HEK293T (cell line): ENCODE measurements around the gene XRCC5.
"Not testable (repeated sequence)": the region's sequence is repeated elsewhere in the genome, so short reads cannot be mapped to it uniquely, and the experiment has no call there.

ENCODE experiments used
- CTCF ChIA-PET: fragments of 350-600 bp; formaldehyde crosslinking; extraction: SDS; loops from one replicate; lab custom pipeline; 2021; ENCODE audit warnings: antibody characterized with exemption, inconsistent platforms; lab: Yijun Ruan, JAX
- POLR2A ChIA-PET: fragments of 350-600 bp; formaldehyde crosslinking; extraction: SDS; loops from one replicate; lab custom pipeline; 2020; ENCODE audit warnings: antibody characterized with exemption, inconsistent platforms; lab: Yijun Ruan, JAX
- DNase-seq: peaks from one replicate; pipeline ENCODE4 v3.0.0; 2012; ENCODE audit warnings: mixed read lengths; ENCODE audit errors: extremely low spot score
- ARNT ChIP-seq: fragments of 450-650 bp; IDR thresholded peaks from 2 replicates; pipeline ENCODE4 v1.6.1; 2017; ENCODE audit warnings: mild to moderate bottlenecking
- BHLHE40 ChIP-seq: fragments of 450-650 bp; IDR thresholded peaks from 2 replicates; pipeline ENCODE4 v1.6.1; 2016; ENCODE audit warnings: mild to moderate bottlenecking, moderate library complexity, borderline replicate concordance
- CTBP1 ChIP-seq: fragments of 450-650 bp; IDR thresholded peaks from 2 replicates; pipeline ENCODE4 v1.6.1; 2016; ENCODE audit warnings: borderline replicate concordance
- ELF4 ChIP-seq: fragments of 450-650 bp; IDR thresholded peaks from 2 replicates; pipeline ENCODE4 v1.6.1; 2017; ENCODE audit warnings: antibody characterized with exemption
- FOXA1 ChIP-seq: fragments of 450-650 bp; IDR thresholded peaks from 2 replicates; pipeline ENCODE4 v1.6.1; 2016; ENCODE audit warnings: mild to moderate bottlenecking
- FOXK2 ChIP-seq: fragments of 450-650 bp; IDR thresholded peaks from 2 replicates; pipeline ENCODE4 v1.6.1; 2016; ENCODE audit warnings: mild to moderate bottlenecking
- FOXM1 ChIP-seq: fragments of 450-650 bp; IDR thresholded peaks from 2 replicates; pipeline ENCODE4 v1.6.1; 2017; ENCODE audit warnings: mild to moderate bottlenecking, borderline replicate concordance
- HDGF ChIP-seq: fragments of 450-650 bp; IDR thresholded peaks from 2 replicates; pipeline ENCODE4 v1.6.1; 2017; ENCODE audit warnings: antibody characterized with exemption, borderline replicate concordance
- L3MBTL2 ChIP-seq: fragments of 450-650 bp; conservative IDR thresholded peaks from 2 replicates; pipeline ENCODE4 v1.6.1; 2016; ENCODE audit warnings: mild to moderate bottlenecking
- LEF1 ChIP-seq: fragments of 450-650 bp; IDR thresholded peaks from 2 replicates; pipeline ENCODE4 v1.6.1; 2017; ENCODE audit warnings: mild to moderate bottlenecking, borderline replicate concordance
- NFRKB ChIP-seq: fragments of 450-650 bp; IDR thresholded peaks from 2 replicates; pipeline ENCODE4 v1.6.1; 2016; ENCODE audit warnings: mild to moderate bottlenecking, moderate library complexity
- PKNOX1 ChIP-seq: fragments of 450-650 bp; IDR thresholded peaks from 2 replicates; pipeline ENCODE4 v1.6.1; 2016
- SP1 ChIP-seq: fragments of 450-650 bp; IDR thresholded peaks from 2 replicates; pipeline ENCODE4 v1.6.1; 2017
- SUZ12 ChIP-seq: fragments of 450-650 bp; IDR thresholded peaks from 2 replicates; pipeline ENCODE4 v1.6.1; 2016; ENCODE audit warnings: mild to moderate bottlenecking
- TARDBP ChIP-seq: fragments of 450-650 bp; IDR thresholded peaks from 2 replicates; pipeline ENCODE4 v1.6.1; 2016
- ZNF384 ChIP-seq: fragments of 450-650 bp; IDR thresholded peaks from 2 replicates; pipeline ENCODE4 v1.6.1; 2016

Gene XRCC5

GRCh38 chr2:216075510-216076485 is 33.4 kb upstream of the XRCC5 start:
- no peak for DNase-seq
- CTCF ChIA-PET: interaction anchor here (0.6 kb wide), 1 partner anchor 12 kb away, joined by 3 read pairs; no protein-coding TSS in a partner anchor
- POLR2A ChIA-PET: no interaction called here
- no peak for TF ChIP-seq BHLHE40
- no peak for TF ChIP-seq FOXK2
- TF ChIP-seq L3MBTL2: no peak
- TF ChIP-seq SP1: no peak
- TF ChIP-seq SUZ12: no peak
- TF ChIP-seq CTBP1: no peak
- TF ChIP-seq ARNT: no peak
- no peak for TF ChIP-seq LEF1
- no peak for TF ChIP-seq TARDBP
- no peak for TF ChIP-seq ELF4
- TF ChIP-seq FOXM1: no peak
- TF ChIP-seq PKNOX1: no peak
- TF ChIP-seq FOXA1: no peak
- TF ChIP-seq NFRKB: no peak

DNA sequence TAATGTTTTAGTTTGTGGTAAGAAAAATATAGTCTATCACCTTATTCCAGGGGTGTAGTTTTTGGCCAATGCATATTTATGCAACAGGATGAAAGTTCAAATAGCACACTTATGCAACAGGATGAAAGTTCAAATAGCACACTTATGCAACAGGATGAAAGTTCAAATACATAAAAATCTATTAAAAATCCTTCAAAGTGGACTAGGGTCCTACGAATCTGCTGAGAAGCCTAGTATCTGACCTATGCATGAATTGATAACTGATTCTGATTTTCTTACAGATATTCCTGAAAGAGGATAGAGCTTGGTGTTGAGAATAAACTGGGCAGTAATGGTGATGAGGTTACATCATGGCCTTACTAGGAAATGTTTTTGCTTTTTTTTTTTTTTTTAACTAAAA is 30.4 kb upstream of the XRCC5 start:
- CTCF ChIA-PET: interaction anchor here (0.6 kb wide), 1 partner anchor 399 kb away, joined by 6 read pairs; no protein-coding TSS in a partner anchor
- 0 out of 2 replicates have a peak, but pooled peaks have one; percentile 27 for TF ChIP-seq ZNF384
- TF ChIP-seq ELF4: no peak
- no peak for TF ChIP-seq BHLHE40
- POLR2A ChIA-PET: no interaction called here
- no peak for DNase-seq

DNA sequence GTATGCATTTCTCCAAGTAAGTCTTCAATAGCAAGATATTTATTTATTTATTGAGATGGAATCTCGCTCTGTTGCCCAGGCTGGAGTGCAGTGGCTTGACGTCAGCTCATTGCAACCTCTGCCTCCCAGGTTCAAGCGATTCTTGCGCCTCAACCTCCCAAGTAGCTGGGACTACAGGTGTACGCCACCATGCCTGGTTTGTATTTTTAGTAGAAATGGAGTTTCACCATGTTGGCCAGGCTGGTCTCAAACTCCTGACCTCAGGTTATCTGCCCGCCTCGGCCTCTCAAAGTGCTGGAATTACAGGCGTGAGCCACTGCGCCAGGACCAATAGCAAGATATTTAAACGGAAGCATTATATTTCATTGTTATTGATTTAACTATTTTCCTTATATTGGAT is 29.1 kb upstream of the XRCC5 start:
- POLR2A ChIA-PET, DNase-seq, CTCF ChIA-PET: not testable (repeated sequence)

DNA sequence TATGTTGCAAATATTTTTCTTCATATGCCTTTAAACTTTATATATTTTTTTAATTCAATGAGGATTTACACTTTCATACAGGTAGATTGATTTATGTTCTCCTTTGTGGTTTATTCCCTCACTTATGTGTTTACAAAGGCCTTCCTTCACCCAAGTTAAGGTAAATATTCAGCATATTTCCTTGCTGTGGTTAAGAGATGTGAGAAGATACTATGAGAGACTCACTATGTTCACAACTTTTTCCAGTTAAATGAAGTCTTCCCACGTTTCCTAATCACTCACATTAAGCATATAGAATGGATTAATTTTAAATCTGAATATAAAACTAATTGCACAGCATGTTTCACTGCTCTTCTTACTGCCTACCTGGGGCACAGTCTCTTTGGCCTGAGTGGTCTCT is 28.1 kb upstream of the XRCC5 start:
- ChIA-PET POLR2A (interaction anchor here (1.2 to 1.6 kb wide), 4 partner anchors 11 to 29 kb away, joined by 4 to 19 read pairs (median 5); partner anchors contain the start of gene XRCC5), CTCF (interaction anchor here (0.6 kb wide), 1 partner anchor 324 kb away, joined by 3 read pairs; no protein-coding TSS in a partner anchor)
- no peak for TF ChIP-seq ARNT
- no peak for TF ChIP-seq PKNOX1
- TF ChIP-seq ELF4: no peak
- TF ChIP-seq FOXK2: no peak
- no peak for TF ChIP-seq FOXM1
- no peak for TF ChIP-seq SP1
- no peak for TF ChIP-seq FOXA1
- no peak for TF ChIP-seq LEF1
- no peak for TF ChIP-seq HDGF
- TF ChIP-seq L3MBTL2: no peak
- TF ChIP-seq TARDBP: no peak
- no peak for TF ChIP-seq ZNF384
- TF ChIP-seq BHLHE40: no peak
- no peak for TF ChIP-seq SUZ12
- no peak for TF ChIP-seq CTBP1
- TF ChIP-seq NFRKB: no peak
- no peak for DNase-seq

DNA sequence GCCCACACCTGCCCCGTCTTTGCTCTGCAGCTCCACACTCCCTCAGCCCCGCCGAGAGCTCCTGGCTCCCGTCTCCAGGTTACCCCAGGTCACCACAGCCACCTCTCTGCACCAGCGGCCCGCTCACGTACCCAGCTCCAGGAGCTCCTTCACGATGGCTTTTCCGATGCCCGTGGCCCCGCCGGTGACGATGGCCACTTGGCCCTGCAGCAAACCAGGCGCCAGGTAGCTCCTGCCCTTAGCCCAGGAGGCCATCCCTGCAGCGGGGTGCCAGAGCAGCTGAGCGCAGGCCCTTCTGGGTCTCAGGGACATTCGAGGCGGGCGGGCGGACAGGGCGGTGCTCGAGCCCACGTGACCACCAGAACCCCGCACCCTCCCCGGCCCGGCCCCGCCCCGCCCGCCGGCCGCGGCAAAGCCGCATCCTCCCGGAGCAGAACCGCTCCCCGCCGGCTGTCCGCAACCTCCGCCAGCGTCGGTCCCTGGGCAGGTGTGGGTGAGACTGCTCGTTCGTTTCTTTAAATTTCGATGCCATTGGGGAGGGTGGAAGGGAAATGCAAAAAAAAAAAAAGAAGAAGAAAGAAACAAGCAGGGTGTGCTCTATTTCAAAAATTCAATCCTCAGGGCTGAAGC is 27.5 kb upstream of the XRCC5 start, which contains the start of the genes PECR and TMEM169:
Gene PECR (minus strand): TSS at position 323 of the 630 bp plus-strand sequence. CDS start 68 bp downstream, at position 255.
Gene TMEM169 (plus strand): TSS at position 433 of the 630 bp plus-strand sequence. CDS start 14,045 bp downstream, outside the sequence.
- peak; percentile 41; the same call in 1 of the 2 replicates for TF ChIP-seq L3MBTL2
- TF ChIP-seq ZNF384: no peak
- CTCF ChIA-PET: interaction anchor here (0.6 kb wide), 1 partner anchor 324 kb away, joined by 3 read pairs; no protein-coding TSS in a partner anchor
- POLR2A ChIA-PET: interaction anchor here (0.7 to 1.6 kb wide), 5 partner anchors 10 to 40 kb away, joined by 3 to 19 read pairs (median 4); partner anchors contain the start of gene XRCC5
- DNase-seq: peak; percentile 88

DNA sequence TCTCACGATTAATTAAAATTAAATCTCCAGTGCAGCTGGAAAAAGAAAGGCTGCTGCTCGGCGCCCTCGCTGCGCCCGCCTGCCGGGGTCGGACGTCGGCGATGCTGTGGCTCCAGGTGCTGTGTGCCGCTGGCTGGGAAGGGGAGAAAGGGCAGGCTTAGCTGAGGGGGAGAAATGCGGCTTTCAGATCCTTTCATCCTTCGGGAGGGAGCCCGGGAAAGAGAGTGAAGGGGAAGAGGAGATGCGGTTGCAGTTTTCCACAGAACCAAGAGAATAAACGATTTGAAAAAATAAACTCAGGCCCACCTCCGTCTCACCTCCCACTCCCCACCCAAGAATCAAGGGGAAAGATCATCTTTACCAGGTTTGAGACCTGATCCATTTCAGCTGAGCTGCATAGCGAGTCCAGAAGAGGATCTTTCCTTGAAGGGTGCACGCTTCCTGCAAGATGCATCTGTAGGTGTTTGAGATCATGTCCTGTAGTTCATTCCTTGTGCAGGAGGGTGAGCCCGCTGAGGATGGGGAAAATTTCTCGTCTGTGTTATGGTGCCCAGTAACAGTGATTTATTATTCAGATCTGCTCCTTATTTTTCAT is 26.9 kb upstream of the XRCC5 start:
- DNase-seq: peak; percentile 34
- ChIA-PET POLR2A (interaction anchor here (0.7 to 1.6 kb wide), 5 partner anchors 10 to 41 kb away, joined by 3 to 19 read pairs (median 4); partner anchors contain the start of gene XRCC5), CTCF (no interaction called here)
- TF ChIP-seq SUZ12 (no peak), ARNT (no peak)
